Breast epithelium (tissue), 4 donors: ENCODE data around the gene UBE2H. TPM values are rescaled to one million over a fixed set of nuclear protein-coding genes. Genes with fewer than 3 reads are reported as not detected.

Experiments
- DNase-seq, 2 donors: peaks; one replicate each; pipeline ENCODE4 v3.0.0-alpha.2; 2019; ENCODE audit warnings: low spot score in 2 of 2
- H3K27ac ChIP-seq, 2 donors: fragments of 200-600 bp; sonication (generic) in 1 of 2; one replicate each; pipeline ENCODE4 v1.5.1; 2016 to 2019; ENCODE audit warnings: mild to moderate bottlenecking in 1 of 2
- H3K27me3 ChIP-seq, 2 donors: fragments of 200-600 bp; sonication (generic) in 1 of 2; one replicate each; pipeline versions ENCODE4 v1.5.1 to v1.6.0; 2017 to 2019; ENCODE audit warnings: control low read depth in 1 of 2, mild to moderate bottlenecking in 1 of 2
- H3K36me3 ChIP-seq: fragments of 200-600 bp; one replicate; pipeline ENCODE4 v1.5.1; 2019
- H3K4me1 ChIP-seq, 2 donors: fragments of 200-600 bp; sonication (generic); one replicate each; pipeline ENCODE4 v1.5.1; 2016 to 2019; ENCODE audit warnings: control low read depth in 1 of 2
- H3K4me3 ChIP-seq, 3 donors: fragments of 200-600 bp; sonication (generic); 1 replicate in 2 of 3; 2 replicates in 1 of 3; pipeline ENCODE4 v1.5.1; 2016 to 2019; ENCODE audit warnings: mild to moderate bottlenecking in 3 of 3, moderate library complexity in 2 of 3
- H3K9me3 ChIP-seq, 2 donors: fragments of 200-600 bp; sonication (generic) in 1 of 2; one replicate each; pipeline ENCODE4 v1.5.1; 2016 to 2019; ENCODE audit warnings: control low read depth in 1 of 2
- POLR2A ChIP-seq: fragments of 450-650 bp; IDR thresholded peaks from one replicate; pipeline ENCODE4 v1.6.1; 2016; ENCODE audit warnings: antibody characterized with exemption, mild to moderate bottlenecking, moderate library complexity
- POLR2AphosphoS5 ChIP-seq, 3 donors: sonication (generic); formaldehyde crosslinking; IDR thresholded peaks; one replicate each; pipeline ENCODE4 v1.6.1; 2017; ENCODE audit warnings: antibody characterized with exemption in 3 of 3
- intact Hi-C: fragments of 100-400 bp; cut with DNase I; formaldehyde crosslinking; loops from one replicate; pipeline ENCODE4 v1.15.1; 2023; ENCODE audit warnings: low total_unique reads
- total RNA-seq, 3 donors: library from RNA; depleted of rRNA; stranded (reverse); fragments of >200 nt; gene quantifications; one replicate each; pipeline ENCODE4 v1.1.0, GENCODE V29; 2016
- TF ChIP-seq, protein P1 (sequence below), 3 donors: fragments of 450-650 bp; IDR thresholded peaks; one replicate each; pipeline ENCODE4 v1.5.1; 2016 to 2017; ENCODE audit warnings: antibody characterized with exemption in 3 of 3, mild to moderate bottlenecking in 3 of 3, moderate library complexity in 3 of 3

Gene UBE2H
- total RNA-seq, 3 donors from 2014 or later = 81.8 to 124 (median 114) TPM

DNA sequence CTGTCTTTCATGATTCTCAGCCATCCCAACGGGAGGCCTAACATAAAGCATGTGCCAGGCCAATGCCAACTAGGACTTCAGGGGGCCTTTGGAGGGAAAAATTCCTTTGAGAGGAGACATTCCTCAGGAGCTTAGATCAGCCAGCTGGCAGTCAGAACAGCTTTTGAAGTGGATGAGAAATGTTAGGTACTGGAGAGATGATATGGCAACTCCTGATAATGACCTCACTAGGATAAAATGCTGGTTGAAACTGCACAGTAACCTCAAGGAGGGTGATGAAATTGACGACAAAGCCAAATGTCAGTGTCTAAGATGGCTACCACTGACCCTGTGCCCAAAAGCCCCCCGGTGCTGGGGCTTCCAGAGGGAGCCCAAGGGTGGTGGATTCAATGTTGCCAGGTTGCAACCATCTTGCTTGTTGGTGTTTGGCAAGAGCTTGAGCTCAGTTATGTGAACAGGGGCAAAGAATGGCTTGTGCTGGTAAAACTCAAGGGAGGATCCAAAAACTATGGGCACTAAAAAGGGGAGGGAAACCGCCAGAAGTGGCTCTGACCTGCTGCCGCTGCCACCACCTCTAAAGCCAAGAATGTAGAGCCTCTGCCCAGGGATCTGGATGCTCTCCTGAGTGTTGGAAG is 121.2 kb downstream of the UBE2H start:
- intact Hi-C loops = no loop called here

DNA sequence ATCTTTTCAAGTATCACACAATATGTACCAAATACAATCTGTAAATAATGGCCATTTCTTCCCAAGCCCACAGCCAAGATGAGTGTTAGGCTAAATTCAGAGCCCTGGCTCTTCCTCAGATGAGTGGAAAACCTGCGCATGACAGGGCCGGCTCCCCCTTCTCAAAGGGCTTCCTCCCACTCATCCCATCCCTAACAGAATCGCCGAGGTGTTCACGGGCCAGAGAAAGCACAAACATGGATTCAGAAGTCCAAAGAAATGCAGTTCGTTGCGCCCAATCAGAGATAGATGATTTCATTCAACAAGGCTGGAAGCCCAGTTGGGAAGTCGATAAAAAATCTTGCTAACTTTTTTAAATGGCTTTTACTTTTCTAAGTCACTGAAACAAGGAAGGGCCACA is 121.8 kb downstream of the UBE2H start:
- Histone ChIP-seq H3K4me3 (no peak overlapping the region), H3K36me3 (no peaks in the 10 kb centered on the region), H3K27me3 (no peaks in the 10 kb centered on the region), H3K9me3 (no peaks in the 10 kb centered on the region), H3K27ac (peak overlapping the region; percentile 74 to 83), H3K4me1 (peaks cover 0 to 5% of the 10 kb centered on the region in 2 donors)
- intact Hi-C loops = no loop called here
- no peak for DNase-seq
- no peak for TF ChIP-seq POLR2A
- TF ChIP-seq POLR2AphosphoS5 (IDR thresholded peaks at IDR 0.05) = peak in 1 of 3 donors; percentile 4
- TF ChIP-seq, protein P1, sequence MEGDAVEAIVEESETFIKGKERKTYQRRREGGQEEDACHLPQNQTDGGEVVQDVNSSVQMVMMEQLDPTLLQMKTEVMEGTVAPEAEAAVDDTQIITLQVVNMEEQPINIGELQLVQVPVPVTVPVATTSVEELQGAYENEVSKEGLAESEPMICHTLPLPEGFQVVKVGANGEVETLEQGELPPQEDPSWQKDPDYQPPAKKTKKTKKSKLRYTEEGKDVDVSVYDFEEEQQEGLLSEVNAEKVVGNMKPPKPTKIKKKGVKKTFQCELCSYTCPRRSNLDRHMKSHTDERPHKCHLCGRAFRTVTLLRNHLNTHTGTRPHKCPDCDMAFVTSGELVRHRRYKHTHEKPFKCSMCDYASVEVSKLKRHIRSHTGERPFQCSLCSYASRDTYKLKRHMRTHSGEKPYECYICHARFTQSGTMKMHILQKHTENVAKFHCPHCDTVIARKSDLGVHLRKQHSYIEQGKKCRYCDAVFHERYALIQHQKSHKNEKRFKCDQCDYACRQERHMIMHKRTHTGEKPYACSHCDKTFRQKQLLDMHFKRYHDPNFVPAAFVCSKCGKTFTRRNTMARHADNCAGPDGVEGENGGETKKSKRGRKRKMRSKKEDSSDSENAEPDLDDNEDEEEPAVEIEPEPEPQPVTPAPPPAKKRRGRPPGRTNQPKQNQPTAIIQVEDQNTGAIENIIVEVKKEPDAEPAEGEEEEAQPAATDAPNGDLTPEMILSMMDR (IDR thresholded peaks at IDR 0.05) = no peak

More for the DNA sequence above, 121.2 kb downstream of the UBE2H start:
- DNase-seq = no peak
- no peaks in the 10 kb centered on the region for H3K9me3 ChIP-seq
- peaks cover 0 to 5% of the 10 kb centered on the region in 2 donors for H3K4me1 ChIP-seq
- no peaks in the 10 kb centered on the region for H3K27me3 ChIP-seq
- no peaks in the 10 kb centered on the region for H3K36me3 ChIP-seq
- TF ChIP-seq POLR2AphosphoS5 (IDR thresholded peaks at IDR 0.05) = peak in 2 of 3 donors; percentile 4 to 71
- no peak for TF ChIP-seq POLR2A
- no peak overlapping the region for H3K4me3 ChIP-seq
- H3K27ac ChIP-seq = peak overlapping the region; percentile 74 to 83

DNA sequence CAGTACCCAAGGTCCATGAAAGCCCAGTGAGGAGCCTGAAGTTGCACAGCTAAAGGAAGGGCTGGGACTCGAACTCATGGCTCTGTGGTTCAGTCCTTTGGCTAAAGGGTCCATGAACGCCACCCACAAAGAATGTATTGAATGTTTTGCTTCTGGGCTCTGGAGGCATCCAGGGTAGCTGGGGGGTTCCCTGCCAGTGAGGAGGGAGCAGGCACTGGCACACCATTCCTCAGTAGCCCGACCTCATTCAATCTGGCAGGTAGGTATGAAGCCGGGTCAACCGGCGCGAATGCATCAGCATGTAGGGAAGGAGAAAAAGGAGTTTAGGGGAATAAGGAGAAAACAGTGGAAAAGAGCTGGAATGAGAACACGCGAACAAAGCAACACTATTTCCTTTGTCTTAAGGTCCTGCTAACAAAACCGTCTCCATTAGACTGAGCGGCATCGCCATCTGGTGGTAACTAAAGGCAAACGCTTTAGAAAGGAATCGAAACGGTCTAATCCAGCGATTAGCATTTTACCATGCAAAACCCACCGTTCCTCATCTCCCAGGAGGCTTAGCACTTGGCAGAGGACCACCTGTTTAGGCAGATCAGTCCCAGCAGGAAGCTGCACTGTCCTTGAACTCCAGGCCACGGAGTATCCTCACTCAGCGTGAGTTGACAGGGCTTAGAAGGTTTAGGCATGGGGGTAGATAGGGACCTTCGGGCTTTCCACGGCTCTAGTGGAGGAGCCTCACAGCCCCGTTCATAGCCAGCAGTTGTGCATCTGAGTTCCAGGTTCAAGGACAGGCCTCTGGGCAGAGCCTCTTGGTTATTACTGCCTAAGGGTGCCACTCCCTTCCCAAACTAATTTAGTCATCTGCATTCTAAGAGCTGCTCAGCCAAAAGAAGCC is 122.8 kb downstream of the UBE2H start:
- Histone ChIP-seq H3K27ac (peak overlapping the region; percentile 74 to 83), H3K4me3 (peak overlapping the region in 2 of 3 donors; percentile 33 to 55), H3K36me3 (no peaks in the 10 kb centered on the region), H3K27me3 (no peaks in the 10 kb centered on the region), H3K4me1 (peaks cover 0 to 5% of the 10 kb centered on the region in 2 donors), H3K9me3 (no peaks in the 10 kb centered on the region)
- TF ChIP-seq POLR2AphosphoS5 (IDR thresholded peaks at IDR 0.05) (peak; percentile 48 to 53 (median 49)), POLR2A (no peak)
- TF ChIP-seq, protein P1 (IDR thresholded peaks at IDR 0.05) = peak; percentile 67 to 79 (median 71)
- intact Hi-C loops = no loop called here
- DNase-seq = peak in 1 of 2 donors; percentile 42

DNA sequence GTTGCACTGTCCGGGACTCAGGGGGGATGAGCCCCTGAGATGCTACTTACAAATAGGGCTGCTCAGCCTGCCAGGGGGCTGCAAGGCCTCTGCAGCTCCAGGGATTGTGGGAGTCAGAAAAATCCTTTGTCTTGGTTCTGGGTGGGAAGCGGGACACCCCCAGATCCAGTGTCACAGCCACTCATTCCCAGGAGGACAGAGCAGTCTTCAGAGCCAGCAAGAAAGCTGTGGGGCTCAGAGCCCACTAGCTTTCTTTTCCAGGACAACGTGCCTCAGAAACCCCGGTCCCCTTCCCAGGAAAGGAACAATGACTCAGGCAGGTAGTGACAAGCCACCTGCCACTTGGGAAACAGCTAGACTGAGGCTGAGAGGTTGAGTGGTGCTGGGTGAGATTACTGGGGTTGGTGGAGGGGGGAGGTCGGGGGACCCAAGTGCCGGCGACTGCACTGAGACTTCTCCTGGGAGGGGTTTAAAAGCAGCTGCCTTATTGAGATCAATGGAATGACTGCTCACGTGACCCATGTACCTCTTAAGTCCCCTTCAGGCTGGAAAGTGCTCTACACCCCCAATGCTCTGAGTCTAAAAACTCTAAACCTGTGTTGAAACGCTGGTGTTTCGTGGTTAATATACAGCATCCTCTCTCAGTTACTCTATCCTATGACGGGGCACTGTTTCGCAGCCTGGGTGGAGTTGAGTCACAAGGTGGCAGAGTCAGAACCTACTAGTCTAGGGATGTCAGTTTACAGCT is 123.6 kb downstream of the UBE2H start:
- intact Hi-C loops = no loop called here
- H3K36me3 ChIP-seq = no peaks in the 10 kb centered on the region
- H3K27me3 ChIP-seq = no peaks in the 10 kb centered on the region
- TF ChIP-seq POLR2A = no peak
- TF ChIP-seq POLR2AphosphoS5 (IDR thresholded peaks at IDR 0.05) = no peak
- TF ChIP-seq, protein P1 (IDR thresholded peaks at IDR 0.05) = no peak
- peak overlapping the region in 1 of 2 donors; percentile 15 for H3K27ac ChIP-seq
- no peaks in the 10 kb centered on the region for H3K9me3 ChIP-seq
- H3K4me3 ChIP-seq = no peak overlapping the region
- no peak for DNase-seq
- H3K4me1 ChIP-seq = peaks cover 0 to 5% of the 10 kb centered on the region in 2 donors

DNA sequence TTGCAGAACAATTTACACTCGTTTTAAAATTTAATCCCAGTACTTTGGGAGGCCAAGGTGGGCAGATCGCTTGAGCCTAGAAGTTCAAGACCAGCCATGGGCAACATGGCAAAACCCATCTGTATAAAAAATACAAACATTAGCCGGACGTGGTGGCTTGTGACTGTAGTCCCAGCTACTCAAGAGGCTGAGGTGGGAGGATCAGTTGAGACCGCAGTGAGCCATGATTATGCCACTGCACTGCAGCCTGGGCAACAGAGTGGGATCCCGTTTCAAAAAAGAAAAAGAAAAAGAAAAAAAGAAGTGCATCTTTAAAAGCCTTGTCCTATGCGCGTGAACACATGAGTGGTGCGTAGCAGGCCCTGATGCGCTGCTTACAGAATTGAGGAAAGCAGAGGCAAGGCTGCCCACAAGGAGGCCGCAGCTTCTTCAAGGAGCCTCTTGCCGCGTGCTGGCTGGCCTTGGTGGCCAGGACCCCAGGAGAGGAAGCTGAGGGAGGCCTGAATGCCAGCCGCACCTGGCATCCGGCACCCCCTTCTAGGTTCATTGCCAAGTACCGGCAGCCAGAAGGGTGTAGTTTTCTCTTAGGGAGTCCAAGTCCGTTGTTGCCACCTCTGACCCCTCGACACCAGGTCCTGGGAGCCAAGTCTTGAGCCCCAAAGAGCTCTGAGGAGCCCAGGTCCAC is 124.5 kb downstream of the UBE2H start:
- no peak overlapping the region for H3K27ac ChIP-seq
- no peak overlapping the region for H3K4me3 ChIP-seq
- no peak for DNase-seq
- no peak for TF ChIP-seq POLR2AphosphoS5 (IDR thresholded peaks at IDR 0.05)
- TF ChIP-seq, protein P1 (IDR thresholded peaks at IDR 0.05) = no peak
- no peak for TF ChIP-seq POLR2A
- H3K27me3 ChIP-seq = no peaks in the 10 kb centered on the region
- peaks cover 0 to 5% of the 10 kb centered on the region in 2 donors for H3K4me1 ChIP-seq
- H3K36me3 ChIP-seq = no peaks in the 10 kb centered on the region
- H3K9me3 ChIP-seq = no peaks in the 10 kb centered on the region
- intact Hi-C loops = no loop called here
